ENCODE data around the gene HSD17B11. TPM values are rescaled to one million over a fixed set of nuclear protein-coding genes. Genes with fewer than 3 reads are reported as not detected.

Gene HSD17B11
- total RNA-seq, 1 experiment from 2014 or later: 8.8 TPM

DNA sequence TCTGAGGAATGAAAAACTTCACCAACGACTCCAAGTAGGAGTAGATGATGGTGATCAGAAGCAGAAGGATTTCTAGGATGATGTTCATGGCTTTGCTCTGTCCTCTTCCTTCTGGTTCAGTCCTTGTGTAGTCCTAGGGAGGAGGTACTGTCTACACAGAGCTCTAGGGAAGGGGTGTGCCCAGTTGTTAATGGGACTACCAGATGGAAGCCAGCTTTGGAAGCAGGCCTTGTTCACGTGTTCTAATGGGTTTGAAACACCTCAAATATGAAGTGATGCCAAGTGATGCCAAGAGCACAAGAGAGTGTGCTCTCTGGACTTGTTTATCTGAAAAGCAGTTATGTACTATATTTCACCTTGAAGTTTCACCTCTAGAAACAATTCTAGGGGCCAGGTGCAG lies 68.2 kb downstream of the HSD17B11 start, which contains the start of gene HSD17B13:
Gene HSD17B13, minus strand, starts transcription at position 129 of the 400 bp plus-strand sequence. Its CDS starts 41 bp downstream, at position 88.
- H3K9me3 ChIP-seq (ENCODE audit: control insufficient read depth, low read depth, low read length): no peaks in the 10 kb centered on the region
- H3K79me1 ChIP-seq (ENCODE audit: insufficient read depth, low read depth, low read length, poor library complexity, severe bottlenecking): no peaks in the 10 kb centered on the region
- H3K27ac ChIP-seq (ENCODE audit: insufficient read length, low read depth, low read length): no peak within 1 kb of the TSS
- no peaks in the 10 kb centered on the region for H3K4me1 ChIP-seq (ENCODE audit: insufficient read depth, low read length)
- H4K8ac ChIP-seq (replicated peaks; ENCODE audit: insufficient read length, low read depth, low read length): no peak within 1 kb of the TSS
- Mint-ChIP-seq H3K4me3 (no peak within 1 kb of the TSS), H3K4me1 (no peaks in the 10 kb centered on the region), H3K9me3 (no peaks in the 10 kb centered on the region), H3K27ac (no peak within 1 kb of the TSS), H3K36me3 (ENCODE audit: insufficient read depth in 1 of 3, low read depth in 3 of 3) (no peaks in the 10 kb centered on the region; a peak in 1 of 7 replicates), H3K27me3 (ENCODE audit: low read depth) (no peaks in the 10 kb centered on the region)
- TF ChIP-seq, protein P1, sequence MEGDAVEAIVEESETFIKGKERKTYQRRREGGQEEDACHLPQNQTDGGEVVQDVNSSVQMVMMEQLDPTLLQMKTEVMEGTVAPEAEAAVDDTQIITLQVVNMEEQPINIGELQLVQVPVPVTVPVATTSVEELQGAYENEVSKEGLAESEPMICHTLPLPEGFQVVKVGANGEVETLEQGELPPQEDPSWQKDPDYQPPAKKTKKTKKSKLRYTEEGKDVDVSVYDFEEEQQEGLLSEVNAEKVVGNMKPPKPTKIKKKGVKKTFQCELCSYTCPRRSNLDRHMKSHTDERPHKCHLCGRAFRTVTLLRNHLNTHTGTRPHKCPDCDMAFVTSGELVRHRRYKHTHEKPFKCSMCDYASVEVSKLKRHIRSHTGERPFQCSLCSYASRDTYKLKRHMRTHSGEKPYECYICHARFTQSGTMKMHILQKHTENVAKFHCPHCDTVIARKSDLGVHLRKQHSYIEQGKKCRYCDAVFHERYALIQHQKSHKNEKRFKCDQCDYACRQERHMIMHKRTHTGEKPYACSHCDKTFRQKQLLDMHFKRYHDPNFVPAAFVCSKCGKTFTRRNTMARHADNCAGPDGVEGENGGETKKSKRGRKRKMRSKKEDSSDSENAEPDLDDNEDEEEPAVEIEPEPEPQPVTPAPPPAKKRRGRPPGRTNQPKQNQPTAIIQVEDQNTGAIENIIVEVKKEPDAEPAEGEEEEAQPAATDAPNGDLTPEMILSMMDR (conservative IDR thresholded peaks at IDR 0.05): no peak
- H3K27me3 ChIP-seq (ENCODE audit: insufficient read depth, low read length): no peaks in the 10 kb centered on the region
- no peak within 1 kb of the TSS for H2BK20ac ChIP-seq (ENCODE audit: low read depth, low read length, poor library complexity, severe bottlenecking)
- no peak within 1 kb of the TSS for H3K56ac ChIP-seq (ENCODE audit: insufficient read length, low read depth, low read length)
- no peak within 1 kb of the TSS for H3K9ac ChIP-seq (ENCODE audit: extremely low read depth, insufficient read length, low read length)
- no peaks in the 10 kb centered on the region for H4K20me1 ChIP-seq (ENCODE audit: control insufficient read depth, insufficient read depth, insufficient read length)
- no peak within 1 kb of the TSS for H3K14ac ChIP-seq (ENCODE audit: insufficient read depth, low read length)
- no CpG with 5 or more reads among the region's 2 CpGs for WGBS (ENCODE audit: extremely low coverage, insufficient read length, low lambda C conversion rate)
- no peak within 1 kb of the TSS for H2BK12ac ChIP-seq (ENCODE audit: insufficient read length, low read depth, low read length)
- no peak within 1 kb of the TSS for H2BK120ac ChIP-seq (ENCODE audit: low read depth, low read length, poor library complexity, severe bottlenecking)
- DNase-seq: no peak
- no peaks in the 10 kb centered on the region for H3K79me2 ChIP-seq (ENCODE audit: insufficient read depth, low read length)
- H2AFZ ChIP-seq (ENCODE audit: low read length): no peak within 1 kb of the TSS
- H2AK5ac ChIP-seq (ENCODE audit: insufficient read length, low read length): no peak within 1 kb of the TSS
- no peak within 1 kb of the TSS for H3K4ac ChIP-seq (ENCODE audit: low read depth, low read length)
- H3T11ph ChIP-seq (ENCODE audit: low read length): no peak within 1 kb of the TSS
- H3K18ac ChIP-seq (ENCODE audit: insufficient read length, low read depth, low read length): no peak within 1 kb of the TSS
- H3K23ac ChIP-seq (ENCODE audit: insufficient read length, low read depth, low read length): no peak within 1 kb of the TSS
- no peak within 1 kb of the TSS for H2BK15ac ChIP-seq (ENCODE audit: low read depth, low read length)
- H3K23me2 ChIP-seq (ENCODE audit: insufficient read length, low read depth, low read length, poor library complexity, severe bottlenecking): no peaks in the 10 kb centered on the region
- no peak within 1 kb of the TSS for H4K5ac ChIP-seq (ENCODE audit: insufficient read length, low read depth, low read length)
- no peak within 1 kb of the TSS for H4K91ac ChIP-seq (ENCODE audit: insufficient read length, low read depth, low read length)
- H2BK5ac ChIP-seq (ENCODE audit: insufficient read length, low read length): no peak within 1 kb of the TSS
- H3K4me2 ChIP-seq (ENCODE audit: insufficient read depth, insufficient read length, low read length): no peak within 1 kb of the TSS

Data from H9 (cell line).